HG03432 (cell line): ENCODE data around the gene PPIP5K1.
"Not testable (repeated sequence)": the region's sequence is repeated elsewhere in the genome, so short reads cannot be mapped to it uniquely, and the experiment has no call there.

Experiments used
- ATAC-seq: cut with Tn5 transposase; IDR thresholded peaks from one replicate; pipeline ENCODE4 v1.9.1; 2021; ENCODE audit warnings: mild to moderate bottlenecking, moderate library complexity; ENCODE audit not compliant: unreplicated experiment

PPIP5K1 gene

GRCh38 chr15:43589778-43590466, at the start of gene PPIP5K1:
PPIP5K1 (minus strand) TSS chr15:43590208; CDS start chr15:43584504, 5,704 bp downstream.
- ATAC-seq, result peak; percentile 97

- peak; percentile 63 for ATAC-seq
Observed at GRCh38 chr15:43638464-43639204, 48.6 kb upstream of the PPIP5K1 start.

GRCh38 chr15:43626937-43627336, 36.9 kb upstream of the PPIP5K1 start:
- not testable (repeated sequence) for ATAC-seq

- ATAC-seq, result no peak
Observed at GRCh38 chr15:43625106-43625505, 35.1 kb upstream of the PPIP5K1 start.

GRCh38 chr15:43622068-43622799, 32.2 kb upstream of the PPIP5K1 start:
- ATAC-seq, result not testable (repeated sequence)

- ATAC-seq, result not testable (repeated sequence)
Observed at GRCh38 chr15:43618700-43619099, 28.7 kb upstream of the PPIP5K1 start, which contains the start of gene STRC. STRC (minus strand) TSS chr15:43618800; CDS start chr15:43618722, 78 bp downstream.

GRCh38 chr15:43617750-43618149, 27.7 kb upstream of the PPIP5K1 start:
- not testable (repeated sequence) for ATAC-seq

GRCh38 chr15:43602233-43602632, 12.2 kb upstream of the PPIP5K1 start:
- ATAC-seq, result not testable (repeated sequence)

GRCh38 chr15:43600200-43600599, 10.2 kb upstream of the PPIP5K1 start:
- ATAC-seq, result not testable (repeated sequence)

- ATAC-seq, result not testable (repeated sequence)
Observed at GRCh38 chr15:43599131-43599530, 9.1 kb upstream of the PPIP5K1 start.

GRCh38 chr15:43593328-43594190, 3.6 kb upstream of the PPIP5K1 start, which contains the start of gene CKMT1B:
CKMT1B (plus strand) TSS chr15:43594027; CDS start chr15:43594219, 192 bp downstream.
- ATAC-seq, result not testable (repeated sequence)

- ATAC-seq, result not testable (repeated sequence)
Observed at GRCh38 chr15:43592841-43593240, 2.8 kb upstream of the PPIP5K1 start.

- not testable (repeated sequence) for ATAC-seq
Observed at GRCh38 chr15:43574607-43575006, 15.4 kb downstream of the PPIP5K1 start.

GRCh38 chr15:43566615-43567014, 23.4 kb downstream of the PPIP5K1 start:
- ATAC-seq, result not testable (repeated sequence)

- ATAC-seq, result not testable (repeated sequence)
Observed at GRCh38 chr15:43563793-43564192, 26.2 kb downstream of the PPIP5K1 start.

- ATAC-seq, result not testable (repeated sequence)
Observed at GRCh38 chr15:43562753-43563152, 27.3 kb downstream of the PPIP5K1 start.

- ATAC-seq, result no peak
Observed at GRCh38 chr15:43552986-43553385, 37.0 kb downstream of the PPIP5K1 start.

- ATAC-seq, result no peak
Observed at GRCh38 chr15:43552256-43552655, 37.8 kb downstream of the PPIP5K1 start.

GRCh38 chr15:43550527-43551363, 39.3 kb downstream of the PPIP5K1 start:
- ATAC-seq, result no peak
